DOHH2 (cell line): ENCODE results near the gene TRIP6.
"Not testable (repeated sequence)": the region's sequence is repeated elsewhere in the genome, so short reads cannot be mapped to it uniquely, and the experiment has no call there.

Experiments
- H3F3A ChIP-seq: fragments of 200-600 bp; sonication (generic), shearing (Covaris generic); 2 replicates; pipeline ENCODE4 v1.6.0; 2016; ENCODE audit warnings: antibody characterized with exemption, mild to moderate bottlenecking; ENCODE audit not compliant: control insufficient read depth, insufficient read depth
- H3K27ac ChIP-seq: fragments of 200-600 bp; sonication (generic); 2 replicates; pipeline ENCODE4 v1.5.1; 2014; ENCODE audit warnings: low read depth, mild to moderate bottlenecking, low read length, moderate library complexity
- H3K27me3 ChIP-seq: fragments of 200-600 bp; sonication (generic); 2 replicates; pipeline ENCODE4 v1.6.1; 2014; ENCODE audit warnings: mild to moderate bottlenecking, low read length, mixed read lengths; ENCODE audit not compliant: control insufficient read depth
- H3K36me3 ChIP-seq: fragments of 200-600 bp; sonication (generic); 2 replicates; pipeline ENCODE4 v1.6.1; 2014; ENCODE audit warnings: mild to moderate bottlenecking, low read length, moderate library complexity, mixed read lengths; ENCODE audit not compliant: control insufficient read depth
- H3K4me1 ChIP-seq: fragments of 200-600 bp; sonication (generic); 2 replicates; pipeline ENCODE4 v1.6.1; 2014; ENCODE audit warnings: mild to moderate bottlenecking, low read length, mixed read lengths; ENCODE audit not compliant: control insufficient read depth
- H3K4me2 ChIP-seq: fragments of 200-600 bp; sonication (generic); 2 replicates; pipeline ENCODE4 v1.6.0; 2014; ENCODE audit warnings: mild to moderate bottlenecking, low read length, moderate library complexity
- H3K4me3 ChIP-seq: fragments of 200-600 bp; sonication (generic); 2 replicates; pipeline ENCODE4 v1.5.1; 2014; ENCODE audit warnings: mild to moderate bottlenecking, low read length, mixed read lengths
- H3K79me2 ChIP-seq: fragments of 200-600 bp; sonication (generic); 2 replicates; pipeline ENCODE4 v1.6.1; 2014; ENCODE audit warnings: mild to moderate bottlenecking, low read length, mixed read lengths; ENCODE audit not compliant: control insufficient read depth
- H3K9me2 ChIP-seq: fragments of 200-600 bp; sonication (generic); replicated peaks from 2 replicates; pipeline ENCODE4 v1.6.1; 2014; ENCODE audit warnings: mild to moderate bottlenecking, low read length, mixed read lengths; ENCODE audit not compliant: control insufficient read depth
- H3K9me3 ChIP-seq: fragments of 200-600 bp; sonication (generic); 2 replicates; pipeline ENCODE4 v1.6.1; 2014; ENCODE audit warnings: antibody characterized with exemption, low read length, mixed read lengths; ENCODE audit not compliant: control insufficient read depth, insufficient read depth
- H4K20me1 ChIP-seq: fragments of 200-600 bp; sonication (generic); 2 replicates; pipeline ENCODE4 v1.6.0; 2014; ENCODE audit warnings: low read depth, mild to moderate bottlenecking, antibody characterized with exemption, low read length, moderate library complexity; ENCODE audit not compliant: control insufficient read depth, insufficient read depth
- EZH2phosphoT487 ChIP-seq: fragments of 200-600 bp; sonication (generic); IDR thresholded peaks from 2 replicates; pipeline ENCODE4 v1.6.1; 2017; ENCODE audit warnings: borderline replicate concordance, mild to moderate bottlenecking, antibody characterized with exemption, low read length, moderate library complexity, mixed read lengths
- TF ChIP-seq, protein P1 (sequence below): fragments of 200-600 bp; sonication (generic); IDR thresholded peaks from one replicate; pipeline ENCODE4 v1.5.1; 2014; ENCODE audit warnings: antibody characterized with exemption, mild to moderate bottlenecking, low read depth, low read length; ENCODE audit not compliant: poor library complexity, severe bottlenecking

Gene TRIP6

DNA sequence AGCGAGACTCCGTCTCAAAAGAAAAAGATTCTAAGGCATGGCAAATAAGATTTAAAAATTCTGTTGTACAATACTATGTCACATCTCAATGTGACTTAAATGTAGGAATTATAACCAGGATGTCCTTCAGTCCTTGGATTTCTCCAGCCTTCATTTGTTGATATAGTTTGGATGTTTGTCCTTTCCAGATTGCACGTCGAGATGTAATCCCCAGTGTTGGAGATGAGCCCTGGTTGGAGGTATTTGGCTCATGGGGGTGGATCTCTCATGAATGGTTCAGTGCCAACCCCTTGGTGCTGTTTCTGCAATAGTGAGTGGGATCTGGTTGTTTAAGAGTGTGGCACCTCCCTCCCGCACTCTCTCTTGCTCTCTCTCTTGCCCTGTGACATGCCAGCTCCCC, 41.3 kb downstream of the TRIP6 start:
- peaks cover 4% of the 10 kb centered on the region for H3K4me1 ChIP-seq
- H4K20me1 ChIP-seq, result no peaks in the 10 kb centered on the region
- H3K4me2 ChIP-seq, result no peak overlapping the region
- H3K9me3 ChIP-seq, result no peaks in the 10 kb centered on the region
- 0 out of 2 replicates have a peak, but pooled peaks cover 2% of the 10 kb centered on the region for H3F3A ChIP-seq
- H3K36me3 ChIP-seq, result no peaks in the 10 kb centered on the region
- no peaks in the 10 kb centered on the region for H3K27me3 ChIP-seq
- H3K79me2 ChIP-seq, result no peaks in the 10 kb centered on the region
- no peak overlapping the region for H3K4me3 ChIP-seq
- TF ChIP-seq, protein P1, sequence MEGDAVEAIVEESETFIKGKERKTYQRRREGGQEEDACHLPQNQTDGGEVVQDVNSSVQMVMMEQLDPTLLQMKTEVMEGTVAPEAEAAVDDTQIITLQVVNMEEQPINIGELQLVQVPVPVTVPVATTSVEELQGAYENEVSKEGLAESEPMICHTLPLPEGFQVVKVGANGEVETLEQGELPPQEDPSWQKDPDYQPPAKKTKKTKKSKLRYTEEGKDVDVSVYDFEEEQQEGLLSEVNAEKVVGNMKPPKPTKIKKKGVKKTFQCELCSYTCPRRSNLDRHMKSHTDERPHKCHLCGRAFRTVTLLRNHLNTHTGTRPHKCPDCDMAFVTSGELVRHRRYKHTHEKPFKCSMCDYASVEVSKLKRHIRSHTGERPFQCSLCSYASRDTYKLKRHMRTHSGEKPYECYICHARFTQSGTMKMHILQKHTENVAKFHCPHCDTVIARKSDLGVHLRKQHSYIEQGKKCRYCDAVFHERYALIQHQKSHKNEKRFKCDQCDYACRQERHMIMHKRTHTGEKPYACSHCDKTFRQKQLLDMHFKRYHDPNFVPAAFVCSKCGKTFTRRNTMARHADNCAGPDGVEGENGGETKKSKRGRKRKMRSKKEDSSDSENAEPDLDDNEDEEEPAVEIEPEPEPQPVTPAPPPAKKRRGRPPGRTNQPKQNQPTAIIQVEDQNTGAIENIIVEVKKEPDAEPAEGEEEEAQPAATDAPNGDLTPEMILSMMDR, result no peak
- no peak for TF ChIP-seq EZH2phosphoT487
- H3K27ac ChIP-seq, result no peak overlapping the region
- H3K9me2 ChIP-seq, result no peaks in the 10 kb centered on the region

DNA sequence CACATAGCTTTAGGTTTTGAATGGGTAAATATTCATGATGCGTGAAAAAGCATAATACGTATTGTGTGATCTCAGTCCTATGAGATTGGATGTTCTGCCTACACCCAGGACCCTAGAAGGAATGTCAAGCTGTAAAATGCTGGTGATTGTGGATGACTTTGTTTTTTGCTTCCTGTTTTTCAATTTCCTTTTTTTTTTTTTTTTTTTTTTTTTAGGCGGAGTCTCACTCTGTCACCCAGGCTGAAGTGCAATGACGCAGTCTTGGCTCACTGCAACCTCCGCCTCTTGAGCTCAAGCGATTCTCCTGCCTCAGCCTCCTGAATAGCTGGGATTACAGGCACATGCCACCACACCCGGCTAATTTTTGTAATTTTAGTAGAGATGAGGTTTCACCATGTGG, 43.3 kb downstream of the TRIP6 start:
- not testable (repeated sequence) for H3K9me2 ChIP-seq, H4K20me1 ChIP-seq, H3K4me1 ChIP-seq, H3K79me2 ChIP-seq, H3K27ac ChIP-seq, H3K4me3 ChIP-seq, H3K36me3 ChIP-seq, H3K9me3 ChIP-seq, H3F3A ChIP-seq, H3K27me3 ChIP-seq
- peak overlapping the region; percentile 2; the same call in 1 of the 2 replicates for H3K4me2 ChIP-seq

DNA sequence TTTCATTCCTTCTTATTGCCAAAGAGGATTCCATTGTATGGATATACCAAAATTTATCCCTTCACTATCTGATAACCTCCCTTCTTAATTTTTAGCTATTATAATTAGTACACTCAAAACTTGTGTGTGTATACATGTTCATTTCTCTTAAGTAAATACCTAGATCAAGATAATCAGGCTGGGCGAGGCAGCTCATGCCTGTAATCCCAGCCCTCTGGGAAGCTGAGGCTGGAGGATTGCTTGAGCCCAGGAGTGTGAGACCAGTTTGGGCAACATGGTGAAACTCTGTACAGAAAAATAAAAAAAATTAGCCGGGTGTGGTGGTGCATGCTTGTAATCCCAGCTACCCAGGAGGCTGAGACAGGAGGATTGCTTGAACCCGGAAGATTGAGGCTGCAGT, 44.3 kb downstream of the TRIP6 start:
- Histone ChIP-seq H3K4me3 (no peak overlapping the region), H3K9me3 (no peaks in the 10 kb centered on the region), H3K27me3 (no peaks in the 10 kb centered on the region), H4K20me1 (no peaks in the 10 kb centered on the region), H3K4me1 (peaks cover 4% of the 10 kb centered on the region), H3F3A (0 out of 2 replicates have a peak, but pooled peaks cover 2% of the 10 kb centered on the region), H3K4me2 (no peak overlapping the region), H3K79me2 (no peaks in the 10 kb centered on the region), H3K27ac (no peak overlapping the region), H3K9me2 (no peaks in the 10 kb centered on the region), H3K36me3 (no peaks in the 10 kb centered on the region)
- TF ChIP-seq EZH2phosphoT487, result no peak
- TF ChIP-seq, protein P1, result no peak

DNA sequence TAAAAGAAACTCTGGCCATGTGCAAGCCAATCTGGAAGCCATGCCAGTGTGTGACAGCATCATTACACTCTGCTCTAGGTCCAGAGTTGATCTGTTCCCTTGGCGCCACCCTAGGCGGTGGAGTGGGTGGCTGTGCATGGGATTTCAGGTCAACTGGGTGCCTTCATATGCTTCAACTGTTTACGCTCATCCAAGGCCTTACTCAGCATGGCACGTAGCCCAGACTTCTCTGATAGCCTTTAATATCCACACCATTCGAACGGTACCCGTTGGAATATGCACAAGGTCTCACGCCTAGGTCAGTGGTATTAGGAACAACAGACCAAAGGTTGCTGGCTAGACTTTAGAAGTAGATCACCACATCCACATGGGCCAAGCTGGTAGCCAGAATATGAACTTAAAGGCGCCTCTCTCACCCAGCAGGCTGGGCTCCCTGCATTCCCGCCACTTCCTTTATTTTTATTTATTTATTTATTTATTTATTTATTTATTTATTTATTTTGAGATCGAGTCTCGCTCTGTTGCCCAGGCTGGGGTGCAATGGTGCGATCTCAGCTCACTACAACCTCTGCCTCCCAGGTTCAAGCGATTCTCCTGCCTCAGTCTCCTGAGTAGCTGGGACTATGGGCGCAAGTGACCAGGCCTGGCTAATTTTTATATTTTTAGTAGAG, 47.2 kb downstream of the TRIP6 start:
- Histone ChIP-seq H4K20me1 (no peaks in the 10 kb centered on the region), H3F3A (0 out of 2 replicates have a peak, but pooled peaks cover 2% of the 10 kb centered on the region)
- no peak for TF ChIP-seq EZH2phosphoT487
- TF ChIP-seq, protein P1, result no peak

More for the DNA sequence above, 47.2 kb downstream of the TRIP6 start:
- Histone ChIP-seq H3K4me3 (no peak overlapping the region), H3K27ac (no peak overlapping the region), H3K9me3 (no peaks in the 10 kb centered on the region), H3K27me3 (peaks cover 5% of the 10 kb centered on the region; the same call in 1 of the 2 replicates), H3K36me3 (no peaks in the 10 kb centered on the region), H3K79me2 (no peaks in the 10 kb centered on the region), H3K4me1 (peaks cover 4% of the 10 kb centered on the region), H3K4me2 (no peak overlapping the region), H3K9me2 (no peaks in the 10 kb centered on the region)
